WERI-Rb-1 (cell line): ENCODE results near the gene TXNDC16.

ENCODE experiments used
- DNase-seq: peaks from one replicate; pipeline ENCODE4 v3.0.0-alpha.2; 2020
- H3K27ac ChIP-seq: fragments of 250-450 bp; sonication (Bioruptor Pico); 2 replicates; pipeline ENCODE4 v1.5.1; 2020; ENCODE audit warnings: mild to moderate bottlenecking, moderate library complexity
- H3K27me3 ChIP-seq: fragments of 250-450 bp; sonication (Bioruptor Pico); 2 replicates; pipeline ENCODE4 v1.5.1; 2021; ENCODE audit warnings: mild to moderate bottlenecking, low read depth, moderate library complexity; ENCODE audit not compliant: insufficient read depth, severe bottlenecking
- H3K36me3 ChIP-seq: fragments of 250-450 bp; sonication (Bioruptor Pico); 2 replicates; pipeline ENCODE4 v1.5.1; 2020; ENCODE audit warnings: mild to moderate bottlenecking, moderate library complexity
- H3K4me3 ChIP-seq: 2 replicates; pipeline ENCODE4 v1.5.1; 2011; ENCODE audit warnings: low read depth, mild to moderate bottlenecking, control low read depth, low read length
- H3K9me3 ChIP-seq: fragments of 250-450 bp; sonication (Bioruptor Pico); 2 replicates; pipeline ENCODE4 v1.5.1; 2021; ENCODE audit warnings: mild to moderate bottlenecking, moderate library complexity; ENCODE audit not compliant: severe bottlenecking
- TF ChIP-seq, protein P1 (sequence below): IDR thresholded peaks from 2 replicates; pipeline ENCODE4 v1.5.1; 2011; ENCODE audit warnings: low read depth, mild to moderate bottlenecking, control low read depth, inconsistent platforms, low read length

Gene TXNDC16

DNA sequence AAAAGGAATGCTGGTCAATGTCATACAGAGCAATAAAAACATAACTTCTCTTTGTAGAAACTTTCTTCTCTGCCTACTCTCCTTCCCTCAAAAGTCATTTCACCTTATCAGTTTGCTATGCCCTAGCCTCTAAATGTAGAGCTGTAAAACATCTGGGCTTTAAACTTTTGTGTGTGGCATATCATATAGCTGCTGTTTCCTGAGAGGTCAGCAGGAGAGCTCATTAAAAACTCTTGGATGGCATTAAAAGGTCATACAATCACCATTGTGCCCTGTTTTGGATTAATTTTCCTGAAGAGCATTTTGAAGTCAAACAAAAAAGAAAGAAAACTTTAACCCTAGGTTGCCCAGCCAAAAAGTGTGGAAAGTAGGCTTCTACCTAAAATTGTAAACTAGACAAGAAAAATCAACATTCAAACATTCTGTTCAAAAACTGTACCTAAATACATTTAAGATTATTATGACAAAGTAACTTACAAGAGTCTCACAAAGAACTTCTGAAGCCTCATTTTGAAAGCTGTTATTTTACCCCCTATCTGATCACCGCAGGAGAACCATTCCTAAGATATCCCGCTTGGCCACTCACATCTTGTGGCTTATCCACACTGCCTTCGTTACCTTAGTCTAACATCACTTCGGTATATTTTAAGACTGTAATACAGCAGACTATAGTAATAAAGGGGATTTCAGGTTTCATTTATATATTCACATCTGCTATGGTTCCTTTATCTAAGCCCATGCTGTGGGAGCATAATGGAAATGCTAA lies 38.1 kb downstream of the TXNDC16 start:
- TF ChIP-seq, protein P1, sequence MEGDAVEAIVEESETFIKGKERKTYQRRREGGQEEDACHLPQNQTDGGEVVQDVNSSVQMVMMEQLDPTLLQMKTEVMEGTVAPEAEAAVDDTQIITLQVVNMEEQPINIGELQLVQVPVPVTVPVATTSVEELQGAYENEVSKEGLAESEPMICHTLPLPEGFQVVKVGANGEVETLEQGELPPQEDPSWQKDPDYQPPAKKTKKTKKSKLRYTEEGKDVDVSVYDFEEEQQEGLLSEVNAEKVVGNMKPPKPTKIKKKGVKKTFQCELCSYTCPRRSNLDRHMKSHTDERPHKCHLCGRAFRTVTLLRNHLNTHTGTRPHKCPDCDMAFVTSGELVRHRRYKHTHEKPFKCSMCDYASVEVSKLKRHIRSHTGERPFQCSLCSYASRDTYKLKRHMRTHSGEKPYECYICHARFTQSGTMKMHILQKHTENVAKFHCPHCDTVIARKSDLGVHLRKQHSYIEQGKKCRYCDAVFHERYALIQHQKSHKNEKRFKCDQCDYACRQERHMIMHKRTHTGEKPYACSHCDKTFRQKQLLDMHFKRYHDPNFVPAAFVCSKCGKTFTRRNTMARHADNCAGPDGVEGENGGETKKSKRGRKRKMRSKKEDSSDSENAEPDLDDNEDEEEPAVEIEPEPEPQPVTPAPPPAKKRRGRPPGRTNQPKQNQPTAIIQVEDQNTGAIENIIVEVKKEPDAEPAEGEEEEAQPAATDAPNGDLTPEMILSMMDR: no peak
- H3K4me3 ChIP-seq: no peak overlapping the region
- no peaks in the 10 kb centered on the region for H3K27me3 ChIP-seq
- no peaks in the 10 kb centered on the region for H3K36me3 ChIP-seq
- no peak overlapping the region for H3K27ac ChIP-seq
- DNase-seq: no peak
- no peaks in the 10 kb centered on the region for H3K9me3 ChIP-seq

DNA sequence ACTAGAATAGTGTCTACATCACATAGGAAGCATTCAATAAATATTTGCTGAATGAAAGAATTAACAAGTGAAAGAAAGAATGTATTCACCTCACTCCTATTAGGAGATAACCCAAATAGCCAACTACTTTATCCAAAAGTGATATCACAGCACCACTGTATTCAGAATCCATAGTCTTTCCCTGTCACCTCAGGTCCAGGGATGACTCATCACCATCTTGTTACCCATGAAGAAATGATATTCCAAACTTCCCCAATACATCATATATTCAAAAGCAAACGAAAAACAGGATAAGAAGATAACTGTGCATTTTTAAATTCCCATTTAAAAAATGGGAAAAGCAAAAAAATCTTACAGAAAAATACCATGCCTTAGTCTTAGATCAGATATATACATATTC lies 39.1 kb downstream of the TXNDC16 start:
- Histone ChIP-seq H3K4me3 (no peak overlapping the region), H3K27ac (no peak overlapping the region), H3K36me3 (no peaks in the 10 kb centered on the region), H3K9me3 (no peaks in the 10 kb centered on the region), H3K27me3 (no peaks in the 10 kb centered on the region)
- DNase-seq: no peak
- TF ChIP-seq, protein P1: no peak

GRCh38 chr14:52494444-52494843 lies 57.9 kb downstream of the TXNDC16 start:
- no peaks in the 10 kb centered on the region for H3K27me3 ChIP-seq
- H3K4me3 ChIP-seq: no peak overlapping the region
- TF ChIP-seq, protein P1: no peak
- H3K36me3 ChIP-seq: no peaks in the 10 kb centered on the region; the same call in 1 of the 2 replicates
- no peak for DNase-seq
- H3K27ac ChIP-seq: no peak overlapping the region
- no peaks in the 10 kb centered on the region for H3K9me3 ChIP-seq

DNA sequence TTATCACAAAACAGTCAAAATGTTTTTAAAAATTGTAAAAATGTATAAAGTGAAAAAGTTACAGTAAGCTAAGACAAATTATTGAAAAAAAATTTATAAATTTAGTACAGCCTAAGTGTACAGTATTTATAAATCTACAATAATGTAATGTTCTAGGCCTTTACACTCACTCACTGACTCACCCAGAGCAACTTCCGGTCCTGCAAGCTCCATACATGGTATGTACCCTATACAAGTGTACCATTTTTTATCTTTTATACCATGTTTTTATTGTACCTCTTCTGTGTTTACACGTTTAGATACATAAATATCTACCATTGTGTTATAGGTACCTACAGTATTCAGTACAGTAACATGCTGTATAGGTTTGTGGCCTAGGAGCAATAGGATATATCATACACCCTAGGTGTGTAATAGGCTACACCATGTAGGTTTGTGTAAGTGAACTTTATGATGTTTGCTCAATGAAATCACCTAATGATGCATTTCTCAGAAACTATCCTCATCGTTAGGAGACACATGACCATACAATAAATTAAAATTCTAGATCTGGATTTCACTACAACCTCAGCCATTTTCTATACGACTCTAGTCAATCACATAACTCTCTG lies 66.8 kb downstream of the TXNDC16 start:
- Histone ChIP-seq H3K4me3 (no peak overlapping the region), H3K9me3 (no peaks in the 10 kb centered on the region), H3K36me3 (no peaks in the 10 kb centered on the region), H3K27me3 (no peaks in the 10 kb centered on the region), H3K27ac (no peak overlapping the region)
- DNase-seq: no peak
- TF ChIP-seq, protein P1: no peak

GRCh38 chr14:52481864-52482263 lies 70.4 kb downstream of the TXNDC16 start:
- DNase-seq: no peak
- no peaks in the 10 kb centered on the region for H3K27me3 ChIP-seq
- no peaks in the 10 kb centered on the region for H3K9me3 ChIP-seq
- no peak overlapping the region for H3K27ac ChIP-seq
- H3K4me3 ChIP-seq: no peak overlapping the region
- H3K36me3 ChIP-seq: no peaks in the 10 kb centered on the region
- TF ChIP-seq, protein P1: no peak

GRCh38 chr14:52473557-52473956 lies 78.7 kb downstream of the TXNDC16 start:
- no peak overlapping the region for H3K27ac ChIP-seq
- no peaks in the 10 kb centered on the region for H3K27me3 ChIP-seq
- DNase-seq: no peak

More at GRCh38 chr14:52473557-52473956, 78.7 kb downstream of the TXNDC16 start:
- H3K4me3 ChIP-seq: no peak overlapping the region
- peaks cover 4% of the 10 kb centered on the region for H3K36me3 ChIP-seq
- H3K9me3 ChIP-seq: no peaks in the 10 kb centered on the region
- TF ChIP-seq, protein P1: no peak
